Natural killer cell (primary cell): ENCODE results near the gene IP6K1. TPM values are rescaled to one million over a fixed set of nuclear protein-coding genes. Genes with fewer than 3 reads are reported as not detected.
"Not testable (repeated sequence)": the region's sequence is repeated elsewhere in the genome, so short reads cannot be mapped to it uniquely, and the experiment has no call there.

Experiments used
- ATAC-seq, 3 donors: fragments of 150-1000 bp in 2 of 3; fragments of 200-7000 bp in 1 of 3; cut with Tn5 transposase; 1 replicate in 1 of 3; 2 replicates in 2 of 3; pipeline ENCODE4 v1.10.0; 2021; ENCODE audit warnings: mild to moderate bottlenecking in 2 of 3, moderate library complexity in 2 of 3
- DNase-seq, 2 donors: peaks; one replicate each; pipeline versions ENCODE4 v3.0.0 to v3.0.0-alpha.2; 2013 to 2021; ENCODE audit warnings: mixed read lengths in 1 of 2
- H3K27ac ChIP-seq: one replicate; pipeline ENCODE4 v1.5.1; 2013; ENCODE audit warnings: mild to moderate bottlenecking, low read length
- H3K27me3 ChIP-seq: one replicate; pipeline ENCODE4 v1.6.1; 2013; ENCODE audit warnings: low read length; ENCODE audit not compliant: control insufficient read depth, insufficient read depth
- H3K36me3 ChIP-seq: one replicate; pipeline ENCODE4 v1.6.1; 2013; ENCODE audit warnings: low read length; ENCODE audit not compliant: control insufficient read depth, insufficient read depth
- H3K4me1 ChIP-seq: one replicate; pipeline ENCODE4 v1.6.1; 2013; ENCODE audit warnings: low read length; ENCODE audit not compliant: control insufficient read depth, insufficient read depth
- H3K4me3 ChIP-seq: one replicate; pipeline ENCODE4 v1.5.1; 2013; ENCODE audit warnings: low read length
- H3K9me3 ChIP-seq: one replicate; pipeline ENCODE4 v1.6.1; 2013; ENCODE audit warnings: low read length; ENCODE audit not compliant: control insufficient read depth, insufficient read depth
- H3K27ac Mint-ChIP-seq, 2 donors: one replicate each; pipeline ENCODE4 v1.8.0; 2022; ENCODE audit warnings: mild to moderate bottlenecking in 2 of 2, mixed read lengths in 2 of 2, moderate library complexity in 1 of 2
- H3K27me3 Mint-ChIP-seq, 2 donors: one replicate each; pipeline ENCODE4 v1.8.0; 2022; ENCODE audit warnings: low read depth in 2 of 2, mixed read lengths in 2 of 2
- H3K36me3 Mint-ChIP-seq: one replicate; pipeline ENCODE4 v1.8.0; 2022; ENCODE audit warnings: mixed read lengths
- H3K4me1 Mint-ChIP-seq, 2 donors: one replicate each; pipeline ENCODE4 v1.8.0; 2022; ENCODE audit warnings: mixed read lengths in 2 of 2
- H3K4me3 Mint-ChIP-seq: one replicate; pipeline ENCODE4 v1.8.0; 2022; ENCODE audit warnings: mild to moderate bottlenecking, moderate library complexity, mixed read lengths
- H3K9me3 Mint-ChIP-seq, 2 donors: one replicate each; pipeline ENCODE4 v1.8.0; 2022; ENCODE audit warnings: mixed read lengths in 2 of 2
- WGBS: methylation state at CpG from one replicate; pipeline ENCODE4 v1.1.7; 2013; ENCODE audit warnings: missing lambda C conversion rate; ENCODE audit not compliant: insufficient coverage; 5-methylcytosine and 5-hydroxymethylcytosine counted together
- intact Hi-C: fragments of 100-400 bp; cut with micrococcal nuclease; formaldehyde crosslinking; loops from one replicate; pipeline ENCODE4 v1.14.2; 2022
- total RNA-seq, 4 donors: library from RNA; stranded (reverse); fragments of 120-200 nt in 1 of 4; gene quantifications; one replicate each; pipeline versions ENCODE4 v1.2.3 to v1.2.4, GENCODE V29; 2013 to 2022
- TF ChIP-seq, protein P1 (sequence below): fragments of 200-600 bp; IDR thresholded peaks from one replicate; pipeline ENCODE4 v1.8.0; 2022; ENCODE audit warnings: antibody characterized with exemption

Gene IP6K1
- total RNA-seq, 3 donors from 2014 or later (not counting 1 experiment from before 2014, with no cell fraction given) = 53.7 to 68.7 (median 57.9) TPM

DNA sequence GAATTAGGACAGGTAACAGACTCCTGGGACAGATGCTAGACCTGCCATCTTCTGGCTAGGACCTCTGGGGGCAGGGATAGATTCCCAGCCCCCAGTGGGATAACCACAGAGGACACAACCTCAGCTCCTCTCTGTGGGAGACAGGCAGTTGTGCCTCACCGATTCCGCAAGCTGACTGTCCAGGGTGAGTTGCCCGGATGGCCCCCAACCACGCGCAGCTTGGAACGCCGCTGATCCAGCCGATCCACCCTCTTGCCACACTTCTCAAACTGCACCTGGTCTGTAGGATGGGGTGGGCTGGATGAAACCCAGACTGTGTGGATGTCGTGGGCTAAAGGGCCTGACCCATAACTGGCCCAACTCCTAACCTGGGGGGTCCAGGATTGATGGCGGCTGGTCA is 101.2 kb downstream of the IP6K1 start:
- Histone ChIP-seq H3K4me1 (peaks cover 30% of the 10 kb centered on the region), H3K36me3 (peaks cover 34% of the 10 kb centered on the region)
- 97% methylated on average over 2 of the region's 10 CpGs for WGBS
- H3K36me3 Mint-ChIP-seq, H3K9me3 ChIP-seq, H3K27ac Mint-ChIP-seq, ATAC-seq, H3K4me3 ChIP-seq, intact Hi-C loops, H3K27me3 Mint-ChIP-seq, H3K27ac ChIP-seq, DNase-seq, H3K27me3 ChIP-seq, H3K9me3 Mint-ChIP-seq: not testable (repeated sequence)
- peaks cover 19 to 24% of the 10 kb centered on the region in 2 donors for H3K4me1 Mint-ChIP-seq
- peak overlapping the region; percentile 9 for H3K4me3 Mint-ChIP-seq

DNA sequence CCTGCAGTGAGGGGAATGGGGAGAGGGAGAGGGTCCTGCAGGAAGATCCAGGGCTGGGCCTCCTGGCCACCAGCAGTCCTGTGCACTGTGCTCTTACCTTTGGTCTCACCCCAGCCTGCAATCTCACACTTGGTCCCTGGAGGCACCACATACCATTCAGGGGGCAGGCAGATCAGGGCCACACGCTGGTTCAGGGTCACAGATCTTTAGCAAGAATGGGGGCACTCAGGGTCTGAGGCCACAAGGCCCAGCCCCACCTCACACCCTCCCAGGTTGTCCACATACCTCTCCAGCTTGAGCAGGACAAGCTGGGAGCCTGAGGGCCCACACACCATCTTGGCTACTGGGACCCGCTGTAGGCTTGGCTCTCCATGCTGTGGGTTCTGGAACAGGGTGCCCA is 101.9 kb downstream of the IP6K1 start:
- H3K27ac ChIP-seq, intact Hi-C loops, H3K9me3 Mint-ChIP-seq, ATAC-seq, H3K9me3 ChIP-seq, H3K27me3 ChIP-seq, H3K4me3 ChIP-seq, H3K4me3 Mint-ChIP-seq, H3K27ac Mint-ChIP-seq, H3K27me3 Mint-ChIP-seq, DNase-seq, H3K36me3 Mint-ChIP-seq: not testable (repeated sequence)
- Histone ChIP-seq H3K36me3 (peaks cover 40% of the 10 kb centered on the region), H3K4me1 (peaks cover 24% of the 10 kb centered on the region)
- WGBS = 100% methylated on average over 2 of the region's 2 CpGs
- H3K4me1 Mint-ChIP-seq = peaks cover 18 to 21% of the 10 kb centered on the region in 2 donors

DNA sequence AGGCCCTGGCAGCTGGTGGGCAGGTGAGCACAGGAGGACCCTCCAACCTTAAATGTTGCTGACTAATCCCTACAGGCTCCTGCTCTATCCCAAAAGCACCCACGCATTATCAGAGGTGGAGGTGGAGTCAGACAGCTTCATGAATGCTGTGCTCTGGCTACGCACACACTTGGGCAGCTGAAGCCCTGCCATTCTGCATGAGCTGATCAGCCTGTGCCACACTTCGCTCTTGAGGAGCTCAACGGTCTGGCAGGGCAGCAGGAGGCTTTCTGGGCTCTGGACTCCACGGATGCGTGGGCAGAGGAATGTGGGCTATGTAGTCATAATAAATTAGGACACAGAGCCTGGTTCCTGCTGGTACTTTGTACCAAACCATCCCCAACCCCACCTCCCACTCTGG is 103.2 kb downstream of the IP6K1 start:
- WGBS = 100% methylated on average over 6 of the region's 6 CpGs
- peaks cover 6 to 9% of the 10 kb centered on the region in 2 donors for H3K4me1 Mint-ChIP-seq
- H3K4me3 ChIP-seq = no peak overlapping the region
- no peaks in the 10 kb centered on the region for H3K9me3 Mint-ChIP-seq
- DNase-seq = no peak
- ATAC-seq = no peak
- peaks cover 53% of the 10 kb centered on the region for H3K36me3 ChIP-seq
- H3K4me3 Mint-ChIP-seq = no peak overlapping the region
- H3K27ac Mint-ChIP-seq = no peak overlapping the region
- peaks cover 15% of the 10 kb centered on the region for H3K4me1 ChIP-seq
- peaks cover 2% of the 10 kb centered on the region for H3K27me3 ChIP-seq
- H3K27me3 Mint-ChIP-seq = no peaks in the 10 kb centered on the region
- TF ChIP-seq, protein P1, sequence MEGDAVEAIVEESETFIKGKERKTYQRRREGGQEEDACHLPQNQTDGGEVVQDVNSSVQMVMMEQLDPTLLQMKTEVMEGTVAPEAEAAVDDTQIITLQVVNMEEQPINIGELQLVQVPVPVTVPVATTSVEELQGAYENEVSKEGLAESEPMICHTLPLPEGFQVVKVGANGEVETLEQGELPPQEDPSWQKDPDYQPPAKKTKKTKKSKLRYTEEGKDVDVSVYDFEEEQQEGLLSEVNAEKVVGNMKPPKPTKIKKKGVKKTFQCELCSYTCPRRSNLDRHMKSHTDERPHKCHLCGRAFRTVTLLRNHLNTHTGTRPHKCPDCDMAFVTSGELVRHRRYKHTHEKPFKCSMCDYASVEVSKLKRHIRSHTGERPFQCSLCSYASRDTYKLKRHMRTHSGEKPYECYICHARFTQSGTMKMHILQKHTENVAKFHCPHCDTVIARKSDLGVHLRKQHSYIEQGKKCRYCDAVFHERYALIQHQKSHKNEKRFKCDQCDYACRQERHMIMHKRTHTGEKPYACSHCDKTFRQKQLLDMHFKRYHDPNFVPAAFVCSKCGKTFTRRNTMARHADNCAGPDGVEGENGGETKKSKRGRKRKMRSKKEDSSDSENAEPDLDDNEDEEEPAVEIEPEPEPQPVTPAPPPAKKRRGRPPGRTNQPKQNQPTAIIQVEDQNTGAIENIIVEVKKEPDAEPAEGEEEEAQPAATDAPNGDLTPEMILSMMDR = no peak
- H3K9me3 ChIP-seq = no peaks in the 10 kb centered on the region
- H3K27ac ChIP-seq = no peak overlapping the region
- intact Hi-C loops = no loop called here
- peaks cover 8% of the 10 kb centered on the region for H3K36me3 Mint-ChIP-seq

DNA sequence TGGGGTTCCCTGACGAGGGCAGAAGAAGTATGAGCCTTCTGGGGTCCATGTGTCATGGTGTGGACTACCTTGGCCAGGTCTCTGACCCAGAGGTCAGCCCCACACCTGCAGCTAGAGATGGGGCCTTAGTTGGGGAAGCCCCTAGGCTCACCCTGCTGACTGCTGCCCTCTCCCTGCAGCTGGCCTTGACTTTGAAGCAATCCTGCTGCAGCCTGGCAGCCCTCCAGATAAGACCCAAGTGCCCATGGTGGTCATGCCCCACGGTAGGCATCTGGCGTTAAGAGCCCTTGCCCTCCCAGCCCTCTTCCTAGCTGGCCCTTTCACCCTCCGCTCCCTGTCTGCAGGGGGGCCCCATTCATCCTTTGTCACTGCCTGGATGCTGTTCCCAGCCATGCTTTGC is 104.8 kb downstream of the IP6K1 start:
- H3K36me3 Mint-ChIP-seq = peaks cover 8% of the 10 kb centered on the region
- intact Hi-C loops = no loop called here
- peaks cover 6 to 9% of the 10 kb centered on the region in 2 donors for H3K4me1 Mint-ChIP-seq
- ATAC-seq (no peak), DNase-seq (no peak)
- TF ChIP-seq, protein P1 = no peak
- no peak overlapping the region for H3K27ac Mint-ChIP-seq
- Histone ChIP-seq H3K4me3 (no peak overlapping the region), H3K4me1 (peaks cover 9% of the 10 kb centered on the region), H3K27ac (no peak overlapping the region), H3K36me3 (peaks cover 69% of the 10 kb centered on the region), H3K27me3 (peaks cover 2% of the 10 kb centered on the region), H3K9me3 (no peaks in the 10 kb centered on the region)
- no peaks in the 10 kb centered on the region for H3K27me3 Mint-ChIP-seq
- WGBS = 94% methylated on average over 4 of the region's 4 CpGs
- H3K4me3 Mint-ChIP-seq = no peak overlapping the region
- no peaks in the 10 kb centered on the region for H3K9me3 Mint-ChIP-seq

DNA sequence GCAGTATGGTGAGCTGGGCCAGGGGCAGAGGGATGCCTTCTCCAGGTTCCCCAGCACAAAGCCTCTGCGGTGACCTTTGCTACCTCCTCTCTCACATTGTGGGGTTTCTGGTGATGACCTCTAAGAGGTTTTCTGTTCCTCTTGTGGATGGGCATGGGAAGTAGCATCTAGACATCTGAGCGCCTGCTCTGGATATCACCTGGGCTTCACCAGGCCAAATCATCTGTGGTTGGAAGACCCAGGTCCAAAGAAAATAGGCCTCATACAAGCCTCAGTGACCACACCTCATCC is 105.2 kb downstream of the IP6K1 start:
- DNase-seq (no peak), ATAC-seq (no peak)
- H3K36me3 ChIP-seq = peaks cover 72% of the 10 kb centered on the region
- H3K27ac Mint-ChIP-seq = no peak overlapping the region
- no peak overlapping the region for H3K27ac ChIP-seq
- no peaks in the 10 kb centered on the region for H3K27me3 ChIP-seq
- H3K4me1 ChIP-seq = peaks cover 5% of the 10 kb centered on the region
- peaks cover 6 to 9% of the 10 kb centered on the region in 2 donors for H3K4me1 Mint-ChIP-seq
- H3K27me3 Mint-ChIP-seq = no peaks in the 10 kb centered on the region
- 100% methylated on average over 1 of the region's 2 CpGs for WGBS
- no peaks in the 10 kb centered on the region for H3K9me3 Mint-ChIP-seq
- H3K4me3 ChIP-seq = no peak overlapping the region
- TF ChIP-seq, protein P1 = no peak
- intact Hi-C loops = no loop called here
- H3K36me3 Mint-ChIP-seq = peaks cover 8% of the 10 kb centered on the region
- H3K9me3 ChIP-seq = no peaks in the 10 kb centered on the region
- no peak overlapping the region for H3K4me3 Mint-ChIP-seq
